Bronchial epithelial cell (primary cell): ENCODE results near the gene COL4A4. TPM values are rescaled to one million over a fixed set of nuclear protein-coding genes. Genes with fewer than 3 reads are reported as not detected.
A peak's percentile ranks its signal among the peaks of the same experiment; 100 is the strongest.

Experiments
- DNase-seq: peaks from one replicate; pipeline ENCODE4 v3.0.0-alpha.2; 2010; ENCODE audit warnings: low read depth
- FAIRE-seq: peaks from 2 replicates; lab custom pipeline; 2011; peaks lifted over from hg19 to GRCh38; lab: Jason Lieb, UNC
- H3K27me3 ChIP-seq: 2 replicates; pipeline ENCODE4 v1.5.1; 2011; ENCODE audit warnings: low read length; ENCODE audit not compliant: control insufficient read depth, insufficient read depth
- H3K36me3 ChIP-seq: 2 replicates; pipeline ENCODE4 v1.5.1; 2011; ENCODE audit warnings: low read length; ENCODE audit not compliant: control insufficient read depth, insufficient read depth
- H3K4me3 ChIP-seq: 2 replicates; pipeline ENCODE4 v1.5.1; 2011; ENCODE audit warnings: mild to moderate bottlenecking, low read depth, low read length, control low read depth
- total RNA-seq: library from RNA; depleted of rRNA; stranded (reverse); fragments of >200 nt; gene quantifications from 2 replicates; pipeline ENCODE4 v1.2.1, GENCODE V29; 2014
- TF ChIP-seq, protein P1 (sequence below): IDR thresholded peaks from 2 replicates; pipeline ENCODE4 v1.5.1; 2011; ENCODE audit warnings: mild to moderate bottlenecking, moderate library complexity, low read length, control low read depth, inconsistent platforms; ENCODE audit not compliant: insufficient read depth, severe bottlenecking

Gene COL4A4
- total RNA-seq, 1 donor from 2014 or later = under 0.01 TPM

DNA sequence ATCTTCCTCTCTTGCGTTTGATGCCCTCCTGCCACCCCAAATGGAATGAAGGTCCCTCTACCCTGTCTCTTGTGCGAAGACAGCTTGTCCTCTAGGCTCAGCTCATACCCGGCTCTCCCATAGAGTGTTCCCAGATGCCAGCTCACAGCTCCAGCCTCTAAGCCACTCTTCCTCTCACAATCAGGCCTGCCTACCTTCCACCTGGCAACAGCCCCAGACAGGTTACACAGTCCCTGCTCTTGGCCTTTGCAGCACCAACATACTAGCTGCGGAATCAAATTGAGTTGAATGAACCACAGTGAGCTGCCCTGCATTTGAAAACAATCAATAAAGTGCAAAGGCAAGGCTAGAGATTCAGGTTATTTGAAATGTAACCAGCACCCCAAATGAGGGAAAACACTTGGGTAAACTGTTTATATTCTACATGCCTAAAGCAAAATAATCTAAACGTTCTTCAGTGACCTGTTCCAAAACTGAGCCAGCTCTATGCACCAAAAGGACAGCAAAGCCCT, 105.1 kb downstream of the COL4A4 start:
- DNase-seq (no peak), FAIRE-seq (peak; percentile 60)
- no peaks in the 10 kb centered on the region for H3K27me3 ChIP-seq
- H3K4me3 ChIP-seq = no peak overlapping the region
- TF ChIP-seq, protein P1, sequence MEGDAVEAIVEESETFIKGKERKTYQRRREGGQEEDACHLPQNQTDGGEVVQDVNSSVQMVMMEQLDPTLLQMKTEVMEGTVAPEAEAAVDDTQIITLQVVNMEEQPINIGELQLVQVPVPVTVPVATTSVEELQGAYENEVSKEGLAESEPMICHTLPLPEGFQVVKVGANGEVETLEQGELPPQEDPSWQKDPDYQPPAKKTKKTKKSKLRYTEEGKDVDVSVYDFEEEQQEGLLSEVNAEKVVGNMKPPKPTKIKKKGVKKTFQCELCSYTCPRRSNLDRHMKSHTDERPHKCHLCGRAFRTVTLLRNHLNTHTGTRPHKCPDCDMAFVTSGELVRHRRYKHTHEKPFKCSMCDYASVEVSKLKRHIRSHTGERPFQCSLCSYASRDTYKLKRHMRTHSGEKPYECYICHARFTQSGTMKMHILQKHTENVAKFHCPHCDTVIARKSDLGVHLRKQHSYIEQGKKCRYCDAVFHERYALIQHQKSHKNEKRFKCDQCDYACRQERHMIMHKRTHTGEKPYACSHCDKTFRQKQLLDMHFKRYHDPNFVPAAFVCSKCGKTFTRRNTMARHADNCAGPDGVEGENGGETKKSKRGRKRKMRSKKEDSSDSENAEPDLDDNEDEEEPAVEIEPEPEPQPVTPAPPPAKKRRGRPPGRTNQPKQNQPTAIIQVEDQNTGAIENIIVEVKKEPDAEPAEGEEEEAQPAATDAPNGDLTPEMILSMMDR = no peak
- no peaks in the 10 kb centered on the region for H3K36me3 ChIP-seq

DNA sequence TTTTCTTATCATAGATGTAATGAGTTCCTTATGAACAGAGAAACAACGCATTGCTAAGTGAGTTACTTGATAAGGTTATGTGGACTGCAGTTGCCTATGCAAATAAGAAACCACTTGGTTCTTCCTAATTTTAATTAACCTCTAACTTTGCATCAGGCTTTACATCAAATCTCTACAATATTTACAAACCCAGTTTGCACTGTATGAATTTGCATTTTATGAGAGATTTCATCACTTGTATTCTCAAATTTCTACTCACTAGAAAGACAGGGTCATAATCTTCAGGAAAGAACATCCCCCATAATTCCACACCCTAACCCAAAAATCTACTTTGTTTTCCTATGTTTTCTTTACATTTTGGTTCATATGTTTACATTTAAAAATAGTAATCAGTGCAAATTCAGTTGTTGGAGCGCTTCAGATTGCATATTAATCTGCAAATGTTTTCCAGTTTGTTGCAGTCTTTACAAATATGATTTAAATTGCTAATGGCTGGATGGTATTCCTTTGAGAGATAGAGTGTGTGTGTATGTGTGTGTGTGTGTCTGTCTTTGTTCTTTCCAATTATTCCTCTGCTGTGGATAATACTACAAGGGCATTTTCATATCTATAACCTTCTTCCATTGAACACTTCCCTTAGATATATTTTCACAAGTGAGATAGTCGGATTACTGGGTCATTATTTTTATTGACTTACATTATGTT, 106.1 kb downstream of the COL4A4 start:
- DNase-seq (no peak), FAIRE-seq (no peak)
- Histone ChIP-seq H3K36me3 (no peaks in the 10 kb centered on the region), H3K4me3 (no peak overlapping the region), H3K27me3 (no peaks in the 10 kb centered on the region)
- TF ChIP-seq, protein P1 = no peak

DNA sequence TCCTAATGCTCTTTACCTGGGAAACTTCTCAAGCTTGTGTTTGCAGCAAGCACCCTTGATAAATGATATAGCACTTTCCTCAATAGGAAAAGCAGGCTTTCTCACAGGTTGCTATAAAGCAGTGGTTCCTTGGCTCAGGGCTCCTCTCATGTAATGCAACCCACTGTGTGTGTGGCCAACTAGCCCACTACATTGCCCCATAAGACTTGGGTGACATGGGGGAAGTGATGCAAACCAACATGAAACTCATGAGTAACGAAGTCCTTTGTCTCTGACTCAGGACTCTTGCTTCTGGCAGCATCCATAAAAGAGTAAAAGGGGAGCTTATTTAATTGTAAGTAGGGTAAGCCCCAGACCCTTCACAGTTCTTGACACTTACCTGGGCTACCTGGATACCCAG, 106.9 kb downstream of the COL4A4 start:
- TF ChIP-seq, protein P1 = no peak
- no peaks in the 10 kb centered on the region for H3K36me3 ChIP-seq
- FAIRE-seq (no peak), DNase-seq (no peak)
- H3K27me3 ChIP-seq = no peaks in the 10 kb centered on the region
- H3K4me3 ChIP-seq = no peak overlapping the region

DNA sequence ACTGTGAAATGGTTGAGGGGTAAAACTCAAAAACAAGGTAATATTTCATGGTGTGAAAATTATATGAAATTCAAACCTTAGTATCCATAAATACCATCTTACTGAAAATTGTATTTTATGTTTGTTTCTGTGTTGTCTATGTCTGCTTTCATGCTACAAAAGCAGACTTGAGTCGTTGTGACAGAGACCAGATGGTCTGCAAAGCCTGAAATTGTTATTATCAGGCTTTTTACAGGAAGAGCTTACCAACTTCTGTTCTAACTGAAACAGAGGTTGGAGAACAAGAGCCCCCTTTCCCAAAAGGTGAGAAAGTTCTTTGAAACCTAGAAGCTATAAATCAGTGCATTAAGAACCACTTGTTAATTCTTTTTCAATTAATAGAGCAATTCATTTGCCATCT, 110.0 kb downstream of the COL4A4 start:
- no peaks in the 10 kb centered on the region for H3K36me3 ChIP-seq
- FAIRE-seq (no peak), DNase-seq (no peak)
- no peaks in the 10 kb centered on the region for H3K27me3 ChIP-seq
- TF ChIP-seq, protein P1 = no peak
- H3K4me3 ChIP-seq = no peak overlapping the region

DNA sequence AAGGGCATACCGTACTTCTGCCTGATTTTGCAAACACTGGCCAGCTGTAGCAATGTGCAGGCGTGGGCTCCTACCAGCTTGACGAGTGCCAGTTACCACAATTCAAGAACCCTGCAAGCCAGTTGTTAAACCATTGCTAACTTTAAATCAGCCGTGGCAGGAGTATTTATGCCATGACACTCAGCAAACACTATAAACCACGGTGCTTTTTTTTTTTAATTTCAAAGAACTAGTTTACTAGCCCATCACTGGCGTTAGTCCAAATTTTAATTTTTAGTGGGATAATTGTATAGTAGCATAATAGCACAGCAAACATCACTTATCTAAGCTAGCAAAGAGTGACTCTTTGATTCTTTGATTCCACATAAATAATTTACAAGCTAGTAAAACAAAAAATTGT, 111.1 kb downstream of the COL4A4 start:
- no peaks in the 10 kb centered on the region for H3K27me3 ChIP-seq
- no peak for DNase-seq
- no peak overlapping the region for H3K4me3 ChIP-seq
- no peaks in the 10 kb centered on the region for H3K36me3 ChIP-seq
- TF ChIP-seq, protein P1 = no peak
- FAIRE-seq = no peak
